ENCODE data around the gene UBL3. TPM values are rescaled to one million over a fixed set of nuclear protein-coding genes. Genes with fewer than 3 reads are reported as not detected.

The UBL3 gene
- total RNA-seq (2022; extraction: Qiagen RNA extraction), result 8.1 to 9.1 TPM (median 8.7 TPM) in 5 replicates

GRCh38 chr13:29850213-29850898, at the start of gene UBL3:
Gene UBL3, minus strand, starts transcription at chr13:29850617. Its CDS starts 1,079 bp downstream, at chr13:29849538.

